Hematopoietic multipotent progenitor cell treated with erythropoietin and hydrocortisone succinate and interleukin-3 and kit ligand, for 15 days (in vitro differentiated cells): Measurements from ENCODE around the gene RPS15A.

Experiments
- DNase-seq: peaks from one replicate; pipeline ENCODE4 v3.0.0-alpha.2; 2015; ENCODE audit warnings: low spot score

RPS15A gene

DNA sequence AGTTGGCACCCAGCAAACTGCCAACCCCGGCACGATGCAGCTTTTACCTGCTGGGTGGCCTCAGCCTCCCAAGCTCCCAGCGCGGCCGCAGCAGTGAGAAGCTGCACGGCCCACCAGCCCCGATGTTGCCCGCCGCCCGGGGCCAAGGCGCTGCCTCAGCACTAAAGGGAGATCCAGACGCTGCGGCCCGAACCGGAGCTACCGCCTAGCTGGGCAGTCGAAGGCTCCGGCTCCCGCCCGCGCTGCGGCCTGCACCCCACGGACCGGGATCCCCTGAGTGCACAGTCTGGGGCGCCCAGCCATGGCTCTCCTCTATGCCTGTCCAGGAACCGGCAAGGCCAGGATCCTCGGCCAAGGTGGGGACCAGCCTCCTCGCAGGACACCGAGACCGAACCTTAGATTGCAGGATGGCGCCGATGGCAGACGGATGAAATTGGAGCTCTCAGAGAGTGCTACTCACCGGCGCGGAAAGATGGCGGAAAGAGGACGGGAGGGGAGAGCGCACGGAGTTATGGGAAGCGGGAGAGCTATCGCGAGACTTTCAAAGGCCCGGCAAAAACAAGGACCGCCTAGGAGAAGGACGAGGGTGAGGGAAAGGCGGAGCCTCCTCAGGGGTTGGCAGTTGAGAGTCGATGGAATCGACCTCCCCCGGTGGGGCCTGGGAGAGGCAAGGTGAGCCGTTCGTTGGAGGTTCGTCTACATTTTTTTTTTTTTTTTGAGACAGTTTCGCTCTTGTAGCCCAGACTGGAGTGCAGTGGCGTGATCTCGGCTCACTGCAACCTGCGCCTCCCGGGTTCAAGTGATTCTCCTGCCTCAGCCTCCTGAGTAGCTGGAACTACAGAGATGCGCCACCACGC lies at the start of gene RPS15A:
TSS of gene RPS15A (minus strand) at position 485 of the 857 bp plus-strand sequence. CDS start 1,221 bp downstream, outside the sequence.
- DNase-seq: peak; percentile 96

DNA sequence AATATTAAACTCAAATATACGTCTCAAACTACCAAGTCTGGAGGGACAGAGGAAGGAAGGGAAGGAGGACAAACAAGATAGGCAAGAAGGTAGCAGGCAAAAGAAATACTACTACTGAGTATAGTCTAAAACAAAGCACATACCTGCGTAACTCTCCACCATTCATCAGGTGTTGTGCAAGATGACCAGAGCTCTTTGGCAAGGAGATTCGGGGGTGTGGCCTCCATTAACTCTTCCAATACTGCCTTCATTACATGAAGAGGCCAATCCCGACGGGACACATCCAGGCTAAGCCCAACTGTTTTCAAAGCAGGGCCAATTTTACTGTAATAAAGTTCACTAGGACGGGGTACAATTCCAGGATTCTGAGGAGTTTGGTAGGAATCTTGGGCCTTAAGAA lies 49.4 kb upstream of the RPS15A start:
- no peak for DNase-seq

DNA sequence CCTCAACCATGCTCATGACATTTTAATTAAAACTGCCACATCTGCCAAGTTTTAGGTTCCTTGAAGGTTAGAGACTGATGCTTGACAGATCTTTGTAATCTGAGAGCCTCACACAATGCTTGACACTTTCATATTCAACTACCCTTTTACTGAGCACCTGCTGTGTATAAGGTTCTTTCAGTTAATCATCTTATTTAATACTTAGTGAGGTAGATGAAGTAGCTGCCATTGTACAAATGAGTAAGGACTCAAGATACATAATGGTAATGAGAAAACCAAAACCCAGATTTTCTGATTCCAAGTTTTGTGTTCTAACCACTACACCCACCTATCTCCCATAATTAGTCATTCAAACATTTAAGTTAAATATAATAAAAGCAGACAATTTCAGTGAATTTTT lies 46.6 kb upstream of the RPS15A start:
- no peak for DNase-seq

DNA sequence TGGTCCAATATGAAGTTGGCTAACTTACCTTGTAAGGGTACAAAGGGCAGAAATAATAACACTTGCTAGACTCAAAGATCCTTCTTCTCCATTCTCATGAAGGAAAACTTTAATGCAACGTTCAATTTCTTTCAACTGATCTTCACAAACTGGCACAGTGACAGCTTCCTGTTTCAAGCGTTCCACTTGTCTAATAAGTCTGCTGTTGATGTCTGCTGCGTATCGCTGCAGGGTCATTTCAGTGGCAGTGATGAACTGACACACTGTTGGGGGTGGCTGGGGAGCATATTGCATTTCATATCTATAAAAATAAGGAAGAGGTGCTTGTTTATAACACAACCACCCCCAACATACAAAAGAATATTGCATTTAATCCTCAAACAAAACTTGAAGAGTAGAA lies 44.7 kb upstream of the RPS15A start:
- no peak for DNase-seq

DNA sequence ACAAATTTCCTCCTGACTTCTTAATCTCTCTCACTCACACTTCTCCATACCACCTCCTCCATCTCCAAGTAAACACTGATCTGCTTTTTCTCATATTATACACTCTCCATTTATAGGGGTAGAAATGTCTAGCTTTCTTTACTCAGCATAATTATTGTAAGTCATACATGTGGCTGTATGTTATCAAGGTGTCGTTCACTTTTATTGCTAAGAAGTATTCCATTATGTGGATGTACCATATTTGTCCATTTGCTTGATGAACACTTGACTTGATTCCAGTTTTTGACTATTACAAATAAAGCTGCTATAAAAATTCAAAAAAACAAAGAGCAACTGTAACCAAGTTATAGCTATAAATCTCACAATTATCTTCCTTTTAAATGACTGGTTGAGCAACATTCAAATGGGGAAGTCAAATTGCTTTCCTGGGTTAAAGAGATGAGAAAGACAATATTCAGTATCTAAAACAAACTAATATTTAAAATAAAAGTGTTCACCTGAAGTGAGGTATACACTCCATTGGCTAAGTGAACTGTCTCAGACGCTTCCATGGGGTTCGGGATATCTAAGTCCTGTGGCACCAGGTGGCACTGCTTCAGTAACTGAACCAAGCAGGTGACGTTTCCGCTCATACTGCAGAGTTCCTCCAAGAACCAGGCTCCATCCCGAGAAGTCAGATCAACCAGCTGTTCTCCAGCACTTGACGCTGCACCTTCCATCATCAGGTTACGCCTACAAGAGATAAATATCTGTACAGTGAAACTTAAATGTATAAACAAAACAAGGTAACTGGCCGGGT lies 43.8 kb upstream of the RPS15A start:
- DNase-seq: no peak

DNA sequence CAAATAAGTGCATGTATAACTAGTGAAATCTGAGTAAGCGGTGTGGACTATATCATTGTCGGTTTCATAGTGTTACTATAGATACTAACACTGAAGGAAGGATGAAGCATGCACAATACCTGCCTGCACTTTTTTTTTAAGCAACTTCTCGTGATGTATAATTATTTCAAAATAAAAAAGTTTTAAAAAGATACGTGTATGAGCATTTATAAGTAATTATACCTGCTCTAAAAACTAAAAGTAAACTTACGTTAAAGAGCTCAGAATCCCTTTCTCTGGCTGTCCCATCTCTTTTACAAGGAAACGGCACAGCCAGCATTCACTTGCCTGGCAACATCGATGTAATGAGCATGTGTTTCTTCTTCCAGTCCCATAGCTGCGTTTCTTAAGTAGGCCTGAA lies 42.5 kb upstream of the RPS15A start:
- no peak for DNase-seq

DNA sequence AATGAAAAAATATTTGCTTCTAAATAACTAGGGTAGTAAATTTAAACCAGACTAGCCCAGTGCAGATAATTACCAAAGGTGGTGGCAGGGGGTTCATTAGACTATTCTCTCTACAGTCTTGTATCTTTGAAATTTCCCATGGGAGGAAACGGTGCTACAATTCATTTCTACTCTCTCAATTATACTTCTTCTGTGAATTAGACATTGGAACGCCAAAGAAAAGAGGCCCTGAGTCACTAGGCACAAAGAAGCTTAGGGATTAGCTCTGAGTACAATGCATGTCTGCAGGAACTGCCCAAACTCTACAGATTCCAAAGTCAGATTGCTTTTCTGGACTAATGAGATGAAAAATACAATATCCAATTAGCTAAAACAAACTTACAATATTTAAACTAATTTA lies 41.9 kb upstream of the RPS15A start:
- DNase-seq: no peak

DNA sequence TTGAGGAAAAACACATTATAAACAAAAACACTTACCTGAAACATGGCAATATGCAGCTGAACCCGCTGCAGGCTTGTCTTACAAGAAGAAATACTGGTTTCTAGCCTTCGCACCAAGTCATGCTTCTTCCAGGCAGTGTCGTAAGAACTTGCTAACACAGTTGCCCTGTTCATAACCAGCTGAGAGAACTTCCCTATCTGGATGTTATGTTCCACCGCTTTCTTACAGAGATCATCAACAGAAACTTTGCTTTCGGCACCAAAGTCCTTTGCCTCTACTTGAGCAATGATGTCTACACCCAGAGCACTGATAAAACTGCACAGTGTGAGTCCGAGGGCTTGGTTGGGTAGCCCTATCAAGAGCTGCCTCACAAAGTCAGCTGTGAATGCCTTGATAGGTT lies 39.1 kb upstream of the RPS15A start:
- no peak for DNase-seq

DNA sequence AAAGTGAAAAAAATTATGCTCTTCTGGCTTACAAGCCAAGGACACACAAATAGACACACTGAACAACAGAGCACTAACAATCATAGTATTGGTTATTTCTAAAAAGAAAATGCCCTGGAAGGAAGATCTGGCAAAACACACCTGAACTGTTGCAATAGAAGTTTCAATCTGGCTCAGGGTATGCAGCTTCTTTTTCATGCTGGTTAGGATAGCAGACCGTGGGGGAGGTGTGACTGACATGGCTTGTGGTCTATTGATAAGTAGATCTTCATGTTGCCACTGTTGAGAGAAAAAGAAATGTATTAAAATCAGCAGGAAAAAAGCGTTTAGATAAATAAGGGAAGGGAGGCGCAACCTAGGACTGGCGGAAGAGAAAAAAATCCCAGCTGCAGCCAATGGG lies 37.8 kb upstream of the RPS15A start:
- no peak for DNase-seq

DNA sequence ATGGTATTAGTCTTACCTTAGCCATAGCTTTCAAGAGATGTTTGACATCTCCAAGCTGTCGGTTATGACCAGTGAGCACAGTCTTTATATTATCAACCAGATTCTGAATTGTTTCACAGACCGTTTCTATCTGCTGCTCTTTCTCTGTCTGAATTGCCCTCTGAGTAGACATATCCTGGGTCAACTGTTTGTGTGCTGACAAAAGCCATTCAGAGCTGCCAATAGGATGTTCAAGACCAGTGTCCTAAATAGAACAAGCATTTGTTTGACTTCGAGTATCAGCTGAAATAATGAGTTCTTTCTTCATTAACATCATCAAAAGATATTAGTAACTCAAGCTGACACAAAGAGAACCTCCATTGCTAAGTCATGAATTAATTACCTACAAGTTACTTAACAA lies 26.2 kb upstream of the RPS15A start:
- no peak for DNase-seq

DNA sequence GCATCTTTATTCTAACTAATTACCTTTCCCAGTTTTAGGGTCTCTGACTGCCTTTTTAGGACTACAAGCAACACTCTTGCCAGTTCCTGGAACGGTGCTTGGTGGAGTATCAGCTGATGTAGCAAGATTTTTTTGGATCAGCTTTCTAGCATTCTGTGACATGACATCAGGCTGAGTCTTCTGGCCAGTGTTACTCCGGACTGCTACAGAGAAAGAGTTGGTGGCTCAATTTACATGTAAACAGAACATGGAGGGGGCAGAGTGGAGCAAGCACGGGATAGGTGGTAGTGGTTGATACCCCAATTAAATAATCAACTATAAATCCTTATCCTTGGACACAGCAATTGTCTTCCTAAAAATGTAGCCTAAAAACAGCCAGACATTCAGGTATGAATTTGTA lies 21.8 kb upstream of the RPS15A start:
- no peak for DNase-seq

DNA sequence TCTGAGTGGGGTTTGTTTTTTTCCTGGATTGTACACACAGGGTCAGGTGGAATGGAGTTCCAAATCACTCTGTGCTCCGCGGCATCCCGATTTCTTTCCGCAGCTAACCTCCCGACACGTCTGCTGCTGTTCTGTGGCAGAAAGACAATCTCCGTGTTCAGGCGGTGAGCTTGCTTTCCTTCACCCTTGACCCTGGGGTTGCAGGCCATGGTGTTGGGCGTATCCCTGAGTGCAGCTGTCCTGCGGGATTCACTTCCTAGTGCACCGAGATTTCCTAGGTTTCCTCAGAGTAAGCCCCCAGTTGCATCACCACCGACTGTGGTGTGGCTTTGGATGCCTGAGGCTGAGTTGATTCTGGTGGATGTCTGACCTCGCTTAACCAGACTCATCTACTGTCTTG lies 19.0 kb upstream of the RPS15A start:
- no peak for DNase-seq

DNA sequence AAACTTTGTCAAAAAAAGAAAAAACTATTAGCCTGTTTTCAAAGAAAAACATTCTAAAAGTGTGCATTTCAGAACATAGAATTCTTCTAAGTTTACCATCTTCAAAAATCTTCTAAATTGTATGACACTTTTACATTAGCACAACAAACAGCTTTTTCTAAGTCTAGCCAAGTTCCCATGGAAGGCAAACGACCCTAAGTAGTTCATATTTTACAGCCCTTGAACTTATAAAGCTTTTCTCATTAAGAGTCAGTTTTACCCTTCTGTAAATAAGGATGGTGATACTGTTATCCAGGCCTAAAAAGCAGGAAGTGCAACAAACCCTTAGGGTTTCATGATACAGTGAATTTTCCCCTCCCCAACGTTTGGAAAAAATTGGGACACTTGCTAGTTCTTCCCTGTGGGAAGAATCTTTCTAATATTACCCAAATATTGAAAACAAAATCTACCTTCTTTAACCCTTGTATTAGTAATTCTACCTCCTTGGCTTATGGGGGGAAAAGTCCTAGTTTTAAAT lies 15.2 kb upstream of the RPS15A start:
- no peak for DNase-seq

DNA sequence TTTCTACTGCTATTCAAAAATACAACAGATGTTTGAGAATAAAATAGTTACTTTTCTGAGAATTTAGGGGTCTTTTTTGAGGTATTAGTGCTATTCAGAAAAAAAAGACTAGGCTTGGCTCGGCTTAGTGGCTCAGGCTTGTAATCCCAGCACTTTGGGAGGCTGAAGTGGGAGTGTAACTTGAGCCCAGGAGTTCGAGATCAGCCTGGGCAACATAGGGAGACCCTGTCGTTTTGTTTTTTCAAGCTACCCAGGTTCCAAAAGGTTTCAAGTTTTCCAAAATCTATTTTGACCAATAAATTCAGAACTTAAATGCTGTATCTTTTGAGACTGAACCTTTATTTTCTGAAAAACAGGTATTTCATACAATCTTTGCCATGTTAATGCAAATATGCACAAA lies 14.4 kb upstream of the RPS15A start:
- DNase-seq: no peak

DNA sequence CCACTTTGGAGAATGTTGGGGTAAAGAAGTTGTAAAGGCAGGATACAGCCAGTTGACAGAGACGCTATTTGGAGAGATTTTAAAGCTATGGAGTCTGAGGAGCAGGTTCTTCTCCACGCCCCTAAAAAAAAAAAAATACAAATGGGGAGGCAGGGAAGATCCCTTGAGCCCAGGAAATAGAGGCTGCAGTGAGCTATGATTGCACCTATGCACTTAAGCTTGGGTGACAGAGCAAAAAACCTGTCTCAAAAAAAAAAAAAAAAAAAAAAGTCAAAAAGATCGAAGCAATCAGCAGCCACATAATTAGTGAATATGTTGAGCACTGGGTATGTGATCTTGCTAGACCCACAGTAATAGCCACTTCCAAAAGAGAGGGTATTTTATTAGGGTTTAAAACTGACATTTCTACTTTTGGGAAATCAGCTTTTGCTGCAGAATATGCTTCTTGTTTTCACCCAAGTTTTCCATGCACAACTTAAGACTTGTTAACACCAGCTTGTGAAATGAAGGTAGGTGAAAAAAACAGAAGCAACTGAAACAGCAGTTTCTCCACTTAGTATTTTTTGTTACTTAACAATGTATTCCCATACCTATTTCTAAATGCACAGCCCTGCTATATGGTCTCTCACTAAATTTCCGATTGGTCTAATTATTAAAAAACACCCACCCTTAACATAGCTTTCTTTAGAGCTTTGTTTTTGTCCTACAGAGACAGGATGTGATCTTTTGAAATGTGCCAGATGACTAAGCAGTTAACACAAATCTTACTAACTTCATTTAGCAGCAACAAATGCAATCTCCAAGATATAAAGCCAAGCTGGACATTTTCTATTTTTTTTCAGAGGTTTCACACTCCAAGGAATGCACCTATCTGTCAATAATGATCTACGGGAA lies 13.7 kb upstream of the RPS15A start:
- DNase-seq: no peak

DNA sequence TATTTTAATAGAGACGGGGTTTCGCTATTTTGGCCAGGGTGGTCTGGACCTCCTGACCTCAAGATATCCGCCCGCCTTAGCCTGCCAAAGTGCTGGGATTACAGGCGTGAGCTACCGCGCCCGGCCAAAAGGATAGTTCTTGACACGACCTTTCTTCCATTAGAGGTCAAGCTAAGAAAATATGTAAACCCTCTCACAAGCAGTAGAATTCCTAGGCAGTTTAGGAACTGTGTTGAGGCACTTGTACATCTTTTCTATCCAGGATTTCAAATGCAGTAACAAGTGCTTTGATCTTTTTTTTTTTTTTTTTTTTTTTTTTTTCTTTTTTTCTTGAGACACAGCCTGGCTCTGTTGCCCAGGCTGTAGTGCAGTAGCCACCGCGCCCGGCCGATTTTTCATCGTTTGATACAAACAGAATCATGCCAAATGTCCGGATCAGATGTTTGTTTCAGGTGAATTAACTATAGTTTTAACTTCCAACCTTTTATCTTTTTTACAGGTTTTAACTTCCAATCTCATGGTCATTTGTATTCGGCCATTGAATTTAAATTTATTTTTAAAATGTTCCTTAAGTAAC lies 12.7 kb upstream of the RPS15A start:
- no peak for DNase-seq

DNA sequence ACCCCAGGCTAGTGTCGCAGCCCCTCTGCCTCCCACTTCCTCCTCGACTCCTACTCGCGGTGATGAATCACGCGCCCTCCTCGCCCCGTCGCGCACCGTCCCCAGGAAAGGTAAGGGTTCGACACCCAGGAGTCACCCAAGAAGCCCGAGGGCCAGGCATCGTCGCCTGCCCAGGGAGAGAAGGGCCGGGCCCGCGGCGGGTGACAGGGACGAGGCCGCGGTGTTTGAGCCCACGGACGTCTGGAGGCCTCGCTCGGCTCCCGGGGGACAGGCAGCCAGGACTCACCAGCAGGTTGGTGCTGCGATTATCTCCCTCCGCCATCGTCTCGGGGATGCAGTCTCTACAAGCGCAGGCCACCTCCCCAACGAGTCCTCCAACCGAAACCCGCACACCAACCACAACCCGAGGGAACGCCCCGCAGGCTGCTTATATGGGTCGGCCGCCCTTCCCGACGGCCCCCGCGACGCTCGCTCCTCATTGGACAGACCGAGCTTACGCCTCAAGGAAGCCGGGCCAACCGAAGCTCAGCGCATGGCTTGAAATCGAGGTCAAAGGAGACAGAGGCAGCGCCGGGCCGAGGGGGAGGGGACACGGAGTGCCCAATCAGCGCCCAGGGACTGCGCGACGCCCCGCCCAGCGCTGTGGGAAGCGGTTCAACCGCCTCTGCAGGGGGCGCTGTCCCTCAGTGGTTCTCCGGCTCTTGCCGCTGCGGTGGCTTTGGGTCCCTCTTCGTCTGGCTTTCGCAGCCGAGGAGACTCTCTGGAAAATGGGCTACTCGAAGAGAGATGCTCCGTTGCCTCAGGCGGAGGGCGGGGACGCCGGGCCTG lies 11.2 kb upstream of the RPS15A start, which contains the start of gene ARL6IP1:
TSS of gene ARL6IP1 (minus strand) at position 405 of the 828 bp plus-strand sequence. CDS start at position 322, 83 bp downstream.
- peak; percentile 100 for DNase-seq

DNA sequence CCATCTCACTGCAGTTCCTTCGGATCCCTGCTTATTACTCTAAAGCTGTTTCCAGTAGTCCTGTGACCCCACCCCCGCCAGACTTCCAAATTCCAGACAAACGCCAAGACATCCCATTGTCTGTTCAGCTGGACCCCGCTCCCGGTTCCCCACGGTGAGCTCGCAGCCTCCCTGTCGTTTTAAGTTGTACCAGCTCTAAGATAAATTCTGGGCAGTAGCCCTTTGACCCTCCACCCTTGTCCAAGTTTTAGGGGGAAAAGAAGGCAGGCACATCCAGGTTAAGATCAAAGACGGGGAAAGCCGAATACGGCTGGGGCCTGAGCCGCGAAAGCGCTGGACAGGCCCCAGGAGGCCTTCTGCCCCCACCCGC lies 10.6 kb upstream of the RPS15A start:
- no peak for DNase-seq

DNA sequence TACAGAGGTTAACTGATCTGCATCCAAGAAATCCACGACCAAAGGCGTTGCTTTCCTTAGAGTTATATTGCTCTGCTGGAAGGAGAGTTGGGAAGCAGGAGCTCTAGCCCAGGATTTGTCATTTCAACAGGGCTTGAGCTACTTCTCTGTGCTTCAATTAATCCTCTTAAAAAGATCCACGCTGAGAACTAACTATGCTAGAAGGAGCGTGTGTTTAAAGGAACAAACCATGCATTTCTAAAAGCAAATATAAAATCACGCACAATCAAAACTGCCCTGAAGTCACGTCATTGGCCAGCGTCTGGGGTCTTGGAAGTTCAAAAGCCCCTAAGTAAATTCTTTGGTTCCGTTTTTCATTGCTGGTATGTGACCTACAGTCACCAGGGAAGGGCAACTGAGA lies 10.2 kb upstream of the RPS15A start:
- no peak for DNase-seq

DNA sequence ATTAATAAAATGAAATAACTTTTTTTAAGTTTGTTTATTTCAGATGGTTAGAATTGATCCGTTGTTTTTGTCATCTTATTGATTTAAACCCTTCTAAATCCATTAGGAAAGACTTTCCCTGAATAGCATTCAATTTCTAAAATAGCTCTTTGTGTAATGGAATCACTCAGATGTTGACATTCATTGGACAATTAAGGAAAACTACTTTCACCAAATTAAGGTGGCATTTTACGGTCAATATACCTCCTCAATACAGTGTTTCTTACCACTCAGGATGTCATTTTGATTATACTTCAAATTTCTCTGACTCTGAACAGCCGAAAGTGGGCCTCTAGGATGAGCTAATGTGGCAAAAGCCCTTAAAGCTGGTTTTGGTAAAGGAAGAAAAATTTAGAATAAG lies 9.4 kb upstream of the RPS15A start:
- DNase-seq: no peak

DNA sequence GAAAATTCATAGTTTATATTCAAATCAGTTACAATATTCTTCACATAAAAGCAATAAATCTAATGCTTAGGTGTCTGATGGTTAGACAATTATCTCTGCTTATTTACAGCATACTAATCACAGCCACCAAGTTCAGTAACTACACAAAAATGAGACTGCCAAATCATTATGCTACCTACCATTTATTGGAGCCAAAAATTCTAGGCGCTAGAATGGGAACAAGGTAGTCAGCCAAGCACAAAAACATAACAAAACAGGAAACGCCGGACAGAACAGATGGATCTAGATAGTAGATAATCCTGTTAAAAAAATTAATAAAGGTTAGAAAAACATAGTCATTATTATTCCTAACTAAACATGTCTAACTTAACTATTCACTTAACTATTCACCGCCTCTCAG lies 7.6 kb upstream of the RPS15A start:
- no peak for DNase-seq
